IPS-15b (cell line): ENCODE data around the gene ATG9B.

Source experiments
- H3K27me3 ChIP-seq: one replicate; pipeline ENCODE4 v1.6.1; 2013; ENCODE audit warnings: low read length; ENCODE audit not compliant: control insufficient read depth, insufficient read depth
- H3K36me3 ChIP-seq: one replicate; pipeline ENCODE4 v1.6.1; 2013; ENCODE audit warnings: low read length; ENCODE audit not compliant: control insufficient read depth, insufficient read depth
- H3K4me1 ChIP-seq: one replicate; pipeline ENCODE4 v1.6.1; 2013; ENCODE audit warnings: mild to moderate bottlenecking, low read length; ENCODE audit not compliant: control insufficient read depth, insufficient read depth
- H3K4me3 ChIP-seq: one replicate; pipeline ENCODE4 v1.5.1; 2013; ENCODE audit warnings: low read depth, low read length
- H3K9ac ChIP-seq: one replicate; pipeline ENCODE4 v1.6.1; 2013; ENCODE audit warnings: low read depth, mild to moderate bottlenecking, low read length
- H3K9me3 ChIP-seq: one replicate; pipeline ENCODE4 v1.6.1; 2013; ENCODE audit warnings: mild to moderate bottlenecking, low read length; ENCODE audit not compliant: control insufficient read depth, insufficient read depth

ATG9B gene

DNA sequence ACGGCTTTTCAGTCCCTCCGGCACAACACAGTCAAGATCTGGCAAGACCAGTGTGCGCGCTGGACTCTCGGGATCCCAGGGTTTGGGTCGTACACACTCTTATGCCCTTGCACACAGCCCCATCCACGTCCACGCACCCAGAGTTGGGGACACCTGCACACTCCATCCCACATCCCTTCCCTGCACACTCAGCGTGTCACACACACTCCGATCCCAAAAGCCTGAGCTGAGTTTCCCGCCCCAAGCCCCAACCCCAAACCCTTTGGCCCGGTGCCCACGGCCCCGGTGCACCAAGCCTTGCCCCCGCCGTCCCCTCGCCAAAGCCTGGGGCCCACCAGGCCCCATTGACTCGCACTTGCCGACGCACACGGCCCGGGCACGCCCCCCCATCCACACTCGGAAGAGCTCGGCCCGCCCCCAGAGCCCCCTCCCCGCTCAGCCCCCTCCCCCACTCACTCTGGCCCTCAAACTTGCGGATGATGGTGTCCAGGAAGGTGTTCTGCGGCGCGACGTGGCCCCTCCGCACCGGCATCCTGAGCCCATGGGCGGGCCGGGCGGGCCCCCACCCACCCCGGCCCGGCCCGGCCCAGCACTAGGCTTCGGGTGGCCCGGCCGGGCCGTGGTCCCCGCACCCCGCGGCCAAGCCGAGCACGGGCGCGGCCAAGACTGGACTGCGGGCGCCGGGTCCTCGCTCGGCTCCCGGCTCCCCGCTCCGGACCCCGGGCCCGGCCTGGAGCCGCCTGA, 46.7 kb downstream of the ATG9B start:
- no peak overlapping the region for H3K9ac ChIP-seq

DNA sequence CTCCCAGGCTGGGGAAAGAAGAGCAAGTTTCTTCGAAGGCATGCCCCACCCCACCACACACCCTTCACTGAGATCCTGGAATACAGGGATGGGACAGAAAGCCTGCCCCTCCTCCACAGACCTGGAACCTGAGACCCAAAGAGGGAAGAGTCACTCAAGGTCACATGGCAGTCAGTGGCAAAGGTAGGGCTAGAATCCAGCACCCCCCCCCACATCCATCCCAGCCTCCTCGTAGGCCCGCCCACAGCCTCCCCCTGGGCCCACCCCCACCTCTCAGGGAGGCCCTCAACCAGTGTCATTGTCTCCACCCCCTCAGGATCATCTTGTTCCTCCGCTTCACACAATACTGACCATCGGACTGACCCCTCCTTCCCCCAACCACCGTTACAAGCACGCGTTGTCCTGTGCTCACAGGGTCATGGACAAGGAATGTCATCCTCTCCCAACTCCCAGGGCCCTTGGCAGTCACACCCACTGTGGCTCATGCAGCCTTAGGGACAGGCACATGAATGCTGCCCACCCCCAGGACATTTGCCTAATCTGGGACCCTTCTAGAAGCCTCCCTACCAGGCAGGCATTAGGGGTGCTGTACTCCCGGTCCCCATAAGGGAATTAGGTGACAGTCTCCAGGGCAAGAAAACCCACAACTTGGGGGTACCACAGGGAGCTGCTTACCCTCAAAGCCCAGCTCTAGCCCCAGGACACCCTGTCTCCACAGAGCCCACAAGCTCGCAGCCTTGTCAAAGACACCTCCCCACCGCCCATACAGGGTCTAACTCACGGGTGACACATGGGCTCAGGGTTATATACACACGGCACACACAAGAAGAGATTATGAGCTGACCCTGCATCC, 47.5 kb downstream of the ATG9B start:
- Histone ChIP-seq H3K9me3 (no peaks in the 10 kb centered on the region), H3K4me1 (peaks cover 28% of the 10 kb centered on the region), H3K4me3 (peak overlapping the region; percentile 48), H3K27me3 (peaks cover 34% of the 10 kb centered on the region), H3K9ac (no peak overlapping the region), H3K36me3 (peaks cover 3% of the 10 kb centered on the region)

More for the DNA sequence above, 46.7 kb downstream of the ATG9B start:
- Histone ChIP-seq H3K9me3 (no peaks in the 10 kb centered on the region), H3K36me3 (peaks cover 3% of the 10 kb centered on the region), H3K4me1 (peaks cover 28% of the 10 kb centered on the region), H3K4me3 (peak overlapping the region; percentile 48), H3K27me3 (peaks cover 40% of the 10 kb centered on the region)

DNA sequence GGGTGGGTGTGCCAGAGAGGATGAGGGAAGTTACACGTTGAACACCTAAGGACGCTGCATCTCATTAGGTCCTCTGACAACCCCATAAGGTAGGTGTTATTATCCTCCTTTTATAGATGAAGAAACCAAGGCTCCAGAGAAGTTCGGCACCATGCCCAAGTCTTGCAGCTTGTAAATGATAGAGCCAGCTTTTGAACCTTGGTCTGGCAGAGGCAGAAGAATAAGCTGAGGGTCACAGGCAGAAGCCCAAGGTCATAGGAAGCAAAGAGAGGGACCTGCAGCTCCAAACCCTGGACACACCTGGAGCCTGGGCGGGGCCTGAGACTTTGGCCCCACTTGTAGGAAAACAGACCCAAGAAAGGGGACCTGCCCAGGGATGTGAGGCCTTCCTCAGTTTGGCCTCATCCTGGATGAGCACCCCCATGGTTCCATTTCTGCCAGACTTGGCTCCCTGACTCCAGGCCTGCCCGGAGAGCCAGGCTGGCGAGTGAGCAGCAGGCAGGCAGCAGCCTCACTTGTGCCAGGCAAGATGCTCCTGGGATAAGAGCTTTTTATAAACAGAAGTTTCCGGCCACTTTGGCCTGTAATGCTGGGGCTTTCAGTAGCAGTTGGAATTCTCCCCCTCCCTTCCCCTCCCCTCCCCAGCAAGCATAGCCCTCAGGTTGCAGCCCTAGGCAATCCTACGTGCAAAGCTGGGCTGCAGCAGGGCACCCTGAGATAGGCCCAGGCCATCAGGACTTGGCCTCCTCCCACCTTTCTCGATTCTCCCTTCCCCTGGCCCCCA, 48.6 kb downstream of the ATG9B start:
- Histone ChIP-seq H3K4me1 (peaks cover 28% of the 10 kb centered on the region), H3K36me3 (peaks cover 3% of the 10 kb centered on the region), H3K9me3 (no peaks in the 10 kb centered on the region), H3K9ac (no peak overlapping the region), H3K27me3 (peaks cover 29% of the 10 kb centered on the region), H3K4me3 (peak overlapping the region; percentile 85)

DNA sequence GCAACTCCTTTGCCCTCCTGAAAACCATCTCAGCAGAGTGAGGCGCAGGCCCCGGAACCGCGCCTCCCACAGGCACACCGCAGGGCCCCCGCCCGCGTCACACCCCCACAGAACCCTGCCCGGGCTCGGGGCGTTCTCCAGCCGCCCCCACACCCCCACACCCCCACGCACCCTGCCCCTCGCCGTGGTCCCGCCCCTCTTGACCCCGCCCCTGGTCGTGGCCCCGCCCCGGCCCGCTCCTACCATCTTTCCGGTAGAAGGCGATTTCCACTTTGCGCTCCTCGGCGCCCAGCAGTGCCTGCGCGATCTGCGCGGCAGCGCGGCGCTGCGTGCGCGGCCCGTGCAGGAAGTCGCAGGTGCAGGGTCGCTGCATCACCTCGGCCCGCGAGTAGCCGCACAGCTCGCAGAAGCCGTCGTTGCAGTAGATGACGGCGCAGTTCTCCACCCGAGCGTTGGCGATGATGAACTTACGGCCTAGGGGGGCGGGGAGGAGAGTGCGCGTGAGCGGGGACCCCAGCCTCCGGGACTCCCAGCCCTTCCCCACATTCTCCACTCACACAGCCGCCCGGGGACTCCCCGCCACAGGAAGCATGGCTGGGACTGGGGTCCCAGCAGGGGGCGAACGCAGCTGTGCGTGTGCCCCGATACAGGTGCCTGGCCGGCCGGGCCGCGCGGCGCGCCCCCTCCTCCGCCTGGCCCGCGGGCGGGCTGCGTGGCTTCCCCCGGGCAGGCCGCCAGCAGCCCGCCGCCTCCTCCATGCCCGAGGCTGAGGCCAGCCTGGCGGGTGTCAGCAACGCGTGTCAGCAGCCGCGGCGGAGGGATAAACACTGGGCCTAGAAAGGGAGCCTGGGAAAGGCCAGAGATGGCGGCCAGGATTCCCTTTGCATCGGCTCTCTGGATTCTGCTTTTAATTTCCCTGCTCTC, 49.6 kb downstream of the ATG9B start:
- no peaks in the 10 kb centered on the region for H3K9me3 ChIP-seq
- peaks cover 18% of the 10 kb centered on the region for H3K4me1 ChIP-seq
- peak overlapping the region; percentile 85 for H3K4me3 ChIP-seq
- H3K27me3 ChIP-seq: peaks cover 22% of the 10 kb centered on the region
- no peak overlapping the region for H3K9ac ChIP-seq
- peaks cover 3% of the 10 kb centered on the region for H3K36me3 ChIP-seq

DNA sequence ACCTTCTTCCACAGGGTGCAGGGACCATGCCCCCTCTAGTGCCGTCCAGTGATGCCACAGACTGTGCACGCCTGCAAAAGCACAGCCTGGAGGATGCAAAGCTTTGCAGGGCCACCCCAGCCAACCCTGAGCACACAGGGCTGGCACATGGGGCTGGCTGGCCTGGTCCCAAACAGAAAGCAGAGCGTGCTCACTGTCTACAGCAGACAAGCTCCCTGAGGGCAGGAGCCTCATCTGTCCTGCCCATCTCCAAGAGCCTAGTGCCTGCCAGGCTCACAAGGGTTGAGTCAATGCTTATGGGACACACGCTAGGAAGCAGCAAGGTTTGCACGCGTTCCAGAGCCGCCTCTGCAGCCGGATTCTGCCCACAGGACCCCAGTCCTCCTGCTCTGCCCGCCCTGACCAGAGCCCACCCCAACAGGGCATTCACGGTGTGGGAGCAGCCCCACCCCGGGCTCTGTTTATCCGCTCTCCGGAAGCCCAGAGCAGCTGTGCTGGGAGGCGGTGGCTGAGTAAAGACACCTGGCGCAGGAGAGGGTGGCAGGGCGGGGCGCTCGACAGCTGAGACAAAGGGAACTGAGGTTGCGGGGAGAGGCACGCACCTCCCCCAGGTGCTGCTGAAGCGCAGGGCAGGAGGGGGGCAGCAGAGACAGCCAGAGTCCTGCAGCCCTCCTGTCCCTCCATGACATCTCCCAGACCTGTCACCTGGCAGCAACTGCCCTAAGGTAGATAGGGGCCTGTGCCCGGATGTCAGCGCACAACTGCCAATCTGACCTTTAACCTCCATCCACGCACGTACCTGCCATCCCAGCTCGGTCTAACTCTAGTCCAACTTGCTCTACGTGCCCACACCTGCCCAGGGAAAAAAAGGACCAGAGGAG, 50.5 kb downstream of the ATG9B start:
- Histone ChIP-seq H3K36me3 (peaks cover 3% of the 10 kb centered on the region), H3K4me1 (peaks cover 19% of the 10 kb centered on the region), H3K9ac (no peak overlapping the region), H3K27me3 (peaks cover 18% of the 10 kb centered on the region), H3K4me3 (peak overlapping the region; percentile 50), H3K9me3 (no peaks in the 10 kb centered on the region)

DNA sequence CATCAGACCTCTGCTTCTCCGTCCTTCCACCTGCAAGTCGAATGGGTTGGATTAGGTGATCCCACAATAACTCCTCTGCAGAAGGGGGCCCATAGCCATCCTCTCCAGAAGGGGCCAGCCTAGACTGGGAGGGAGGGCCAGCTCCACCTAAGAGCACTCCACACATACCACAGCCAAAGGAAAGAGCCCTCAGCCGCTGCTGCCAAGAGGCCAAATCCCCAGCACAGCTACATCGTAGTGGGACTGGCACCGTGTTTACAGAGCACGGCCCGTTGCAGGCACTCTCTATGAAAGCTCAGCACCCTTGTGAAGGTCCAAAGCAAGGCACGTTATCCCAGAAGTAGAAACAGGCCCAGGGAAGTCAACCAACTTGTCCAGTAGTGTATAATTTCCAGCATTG, 51.6 kb downstream of the ATG9B start:
- Histone ChIP-seq H3K4me3 (no peak overlapping the region), H3K4me1 (peaks cover 19% of the 10 kb centered on the region), H3K27me3 (peaks cover 18% of the 10 kb centered on the region), H3K9me3 (no peaks in the 10 kb centered on the region), H3K9ac (no peak overlapping the region), H3K36me3 (peaks cover 3% of the 10 kb centered on the region)

DNA sequence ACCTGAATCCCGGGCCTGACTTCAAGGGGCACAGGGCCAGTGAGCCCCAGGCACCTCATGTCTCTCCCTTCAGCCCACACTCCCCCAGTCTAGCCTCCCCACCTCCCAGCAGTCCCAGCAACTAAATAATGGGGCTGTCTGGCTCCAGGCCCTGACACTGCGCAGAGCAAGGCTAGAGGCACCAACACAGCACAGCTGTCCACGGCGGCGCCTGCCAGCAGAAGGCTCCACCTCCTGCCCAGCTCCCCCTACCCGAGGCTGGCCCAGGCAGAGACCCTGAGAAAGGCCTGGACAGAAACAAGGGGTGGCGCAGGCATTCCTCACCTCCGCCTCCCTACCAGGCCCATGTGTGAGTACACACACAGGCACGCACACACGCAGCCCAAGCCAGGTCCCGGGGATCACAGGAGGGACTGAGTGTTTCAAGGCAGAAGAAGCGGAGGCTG, 52.2 kb downstream of the ATG9B start:
- Histone ChIP-seq H3K4me3 (no peak overlapping the region), H3K4me1 (peaks cover 18% of the 10 kb centered on the region), H3K27me3 (peaks cover 14% of the 10 kb centered on the region), H3K9me3 (no peaks in the 10 kb centered on the region), H3K36me3 (peaks cover 3% of the 10 kb centered on the region), H3K9ac (no peak overlapping the region)

DNA sequence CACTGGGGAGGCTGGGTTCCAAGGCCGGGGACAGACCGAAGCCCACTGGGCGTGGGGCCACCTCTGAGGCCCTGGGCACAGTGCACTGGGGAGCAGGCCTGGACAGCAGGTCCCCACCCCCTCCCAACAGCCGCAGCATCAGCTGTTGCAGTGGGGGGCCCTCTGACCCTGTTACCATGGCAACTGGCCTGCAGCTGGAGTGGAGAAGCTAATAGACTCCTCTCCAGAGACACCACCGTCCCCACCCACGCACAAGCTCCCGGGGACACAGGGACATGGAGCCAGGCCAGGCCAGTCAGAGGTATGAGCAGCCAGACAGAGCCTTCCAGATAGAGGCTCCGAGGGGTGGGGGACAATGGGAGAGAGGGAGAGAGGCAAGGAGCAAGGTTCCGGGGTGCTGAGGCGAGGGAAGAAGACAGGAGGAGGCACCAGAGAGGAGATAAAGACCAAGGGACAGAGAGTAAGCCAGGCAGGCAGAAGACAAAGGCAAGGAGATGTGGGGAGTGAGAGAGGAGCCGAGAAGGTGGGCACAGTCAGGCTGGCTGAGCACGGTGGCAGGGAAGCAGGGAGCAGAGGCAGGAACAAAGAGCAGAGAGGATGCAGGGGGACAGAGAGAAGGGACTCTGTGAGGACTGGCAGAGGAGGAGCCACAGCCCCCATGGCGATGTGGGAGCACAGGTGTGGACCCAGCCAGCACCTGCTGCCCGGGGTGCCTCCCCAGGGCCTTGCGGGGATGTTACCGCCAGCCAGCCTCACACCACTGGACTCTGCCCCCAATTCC, 52.9 kb downstream of the ATG9B start:
- Histone ChIP-seq H3K9ac (no peak overlapping the region), H3K9me3 (no peaks in the 10 kb centered on the region), H3K4me1 (peaks cover 14% of the 10 kb centered on the region), H3K27me3 (peaks cover 10% of the 10 kb centered on the region), H3K4me3 (no peak overlapping the region), H3K36me3 (peaks cover 3% of the 10 kb centered on the region)

DNA sequence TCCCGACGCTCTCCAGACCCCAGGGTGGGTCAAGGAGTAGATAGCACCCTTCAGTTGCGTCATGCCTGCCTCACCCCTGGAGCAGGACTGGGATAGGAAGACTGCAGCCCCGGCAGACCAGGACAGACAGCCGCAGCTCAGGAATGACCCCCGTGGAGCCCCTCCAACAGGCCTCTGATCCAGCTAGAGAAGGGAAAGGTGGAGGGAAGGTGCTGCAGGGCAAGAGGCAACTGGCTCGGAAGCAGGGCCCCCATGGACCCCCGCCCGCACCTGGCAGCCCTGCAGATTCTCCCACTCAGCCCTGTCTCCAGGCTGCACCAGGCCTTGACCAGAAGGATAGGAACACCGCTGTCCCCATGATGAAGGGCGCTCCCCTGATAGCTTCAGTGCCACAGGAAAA, 53.9 kb downstream of the ATG9B start:
- Histone ChIP-seq H3K4me3 (no peak overlapping the region), H3K4me1 (peaks cover 8% of the 10 kb centered on the region), H3K36me3 (peaks cover 3% of the 10 kb centered on the region), H3K9me3 (no peaks in the 10 kb centered on the region), H3K9ac (no peak overlapping the region), H3K27me3 (peaks cover 10% of the 10 kb centered on the region)

DNA sequence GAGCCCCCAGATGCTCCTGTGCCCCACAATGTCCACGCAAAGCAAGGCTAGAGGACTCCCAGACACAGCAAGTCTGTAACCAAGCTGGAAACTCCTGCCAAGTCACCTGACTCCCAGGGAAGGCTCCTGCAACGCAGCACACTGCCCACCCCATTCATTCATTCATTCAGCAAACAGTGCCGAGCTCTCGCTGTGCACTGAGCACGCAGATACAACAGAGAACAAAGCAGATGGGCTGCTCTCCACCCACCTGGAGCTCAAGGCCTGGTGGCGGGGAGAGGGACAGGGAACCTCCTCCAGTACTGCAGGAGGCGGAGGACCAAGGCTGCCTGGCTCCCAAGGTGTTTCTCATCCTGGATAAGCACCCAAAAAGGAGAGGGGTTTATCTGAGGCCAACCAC, 54.8 kb downstream of the ATG9B start:
- Histone ChIP-seq H3K4me3 (no peak overlapping the region), H3K27me3 (peaks cover 10% of the 10 kb centered on the region), H3K36me3 (peaks cover 3% of the 10 kb centered on the region), H3K4me1 (peaks cover 10% of the 10 kb centered on the region), H3K9ac (no peak overlapping the region), H3K9me3 (no peaks in the 10 kb centered on the region)
